ENCODE results near the gene RILPL1.
"Not testable (repeated sequence)": the region's sequence is repeated elsewhere in the genome, so short reads cannot be mapped to it uniquely, and the experiment has no call there.

Gene RILPL1

GRCh38 chr12:123529686-123530085 lies 3.8 kb downstream of the RILPL1 start:
- DNase-seq, result no peak

- no peak for DNase-seq
Observed at GRCh38 chr12:123528858-123529257, 4.7 kb downstream of the RILPL1 start.

GRCh38 chr12:123526542-123527080 lies 6.9 kb downstream of the RILPL1 start:
- no peak for DNase-seq

- DNase-seq, result no peak
Observed at GRCh38 chr12:123524378-123524777, 9.1 kb downstream of the RILPL1 start.

GRCh38 chr12:123523518-123523917 lies 10.0 kb downstream of the RILPL1 start:
- no peak for DNase-seq

GRCh38 chr12:123522164-123522563 lies 11.4 kb downstream of the RILPL1 start:
- no peak for DNase-seq

- no peak for DNase-seq
Observed at GRCh38 chr12:123520567-123521474, 12.7 kb downstream of the RILPL1 start.

- DNase-seq, result no peak
Observed at GRCh38 chr12:123519141-123520001, 14.1 kb downstream of the RILPL1 start.

- DNase-seq, result no peak
Observed at GRCh38 chr12:123516216-123516780, 17.2 kb downstream of the RILPL1 start.

GRCh38 chr12:123514582-123515221 lies 18.8 kb downstream of the RILPL1 start:
- not testable (repeated sequence) for DNase-seq

- DNase-seq, result no peak
Observed at GRCh38 chr12:123513805-123514204, 19.7 kb downstream of the RILPL1 start.

- no peak for DNase-seq
Observed at GRCh38 chr12:123512838-123513665, 20.5 kb downstream of the RILPL1 start.

GRCh38 chr12:123506843-123507236 lies 26.7 kb downstream of the RILPL1 start:
- DNase-seq, result no peak

GRCh38 chr12:123506059-123506842 lies 27.3 kb downstream of the RILPL1 start:
- DNase-seq, result no peak

- DNase-seq, result no peak
Observed at GRCh38 chr12:123502163-123502704, 31.3 kb downstream of the RILPL1 start.

- no peak for DNase-seq
Observed at GRCh38 chr12:123499332-123499731, 34.2 kb downstream of the RILPL1 start.

GRCh38 chr12:123498126-123498825 lies 35.2 kb downstream of the RILPL1 start:
- DNase-seq, result no peak

- no peak for DNase-seq
Observed at GRCh38 chr12:123497065-123497464, 36.5 kb downstream of the RILPL1 start.

- no peak for DNase-seq
Observed at GRCh38 chr12:123494124-123494851, 39.2 kb downstream of the RILPL1 start.

All from NCI-H774 (cell line).